ENCODE results near the gene VPS45.
A peak's percentile ranks its signal among the peaks of the same experiment; 100 is the strongest.
"Not testable (repeated sequence)": the region's sequence is repeated elsewhere in the genome, so short reads cannot be mapped to it uniquely, and the experiment has no call there.

VPS45 gene
- 57.0 to 58.4 reads per million in 2 donors for total RNA-seq

GRCh38 chr1:150067184-150068108 lies at the start of gene VPS45:
Gene VPS45 (plus strand): TSS chr1:150067776. CDS start chr1:150067858, 82 bp downstream.
- DNase-seq, result peak; percentile 47

- DNase-seq, result no peak
These were observed 49.4 kb upstream of the VPS45 start for GRCh38 chr1:150018165-150018564.

- DNase-seq, result no peak
These were observed 46.9 kb upstream of the VPS45 start for GRCh38 chr1:150020711-150021110.

- DNase-seq, result no peak
These were observed 46.3 kb upstream of the VPS45 start for GRCh38 chr1:150021191-150021694.

GRCh38 chr1:150022357-150022756 lies 45.2 kb upstream of the VPS45 start:
- no peak for DNase-seq

- no peak for DNase-seq
These were observed 43.4 kb upstream of the VPS45 start for GRCh38 chr1:150024156-150024555.

GRCh38 chr1:150028322-150028721 lies 39.3 kb upstream of the VPS45 start:
- no peak for DNase-seq

GRCh38 chr1:150034336-150034735 lies 33.2 kb upstream of the VPS45 start:
- no peak for DNase-seq

GRCh38 chr1:150049926-150050325 lies 17.6 kb upstream of the VPS45 start:
- no peak for DNase-seq

- no peak for DNase-seq
These were observed 16.5 kb upstream of the VPS45 start for GRCh38 chr1:150051089-150051373.

GRCh38 chr1:150051905-150052412 lies 15.6 kb upstream of the VPS45 start:
- not testable (repeated sequence) for DNase-seq

GRCh38 chr1:150053926-150054325 lies 13.7 kb upstream of the VPS45 start:
- DNase-seq, result no peak

- DNase-seq, result not testable (repeated sequence)
These were observed 12.1 kb upstream of the VPS45 start for GRCh38 chr1:150055507-150055906.

GRCh38 chr1:150056407-150056806 lies 11.2 kb upstream of the VPS45 start:
- no peak for DNase-seq

GRCh38 chr1:150060260-150060659 lies 7.3 kb upstream of the VPS45 start:
- no peak for DNase-seq

- no peak for DNase-seq
These were observed 5.9 kb upstream of the VPS45 start for GRCh38 chr1:150061632-150062101.

GRCh38 chr1:150062113-150062512 lies 5.5 kb upstream of the VPS45 start:
- no peak for DNase-seq

- no peak for DNase-seq
These were observed 2.2 kb upstream of the VPS45 start for GRCh38 chr1:150065184-150065871.

- DNase-seq, result no peak
These were observed 1.2 kb upstream of the VPS45 start for GRCh38 chr1:150066328-150066727.

- no peak for DNase-seq
These were observed 765 bp upstream of the VPS45 start for GRCh38 chr1:150066838-150067183.

- no peak for DNase-seq
These were observed 496 bp downstream of the VPS45 start for GRCh38 chr1:150068109-150068435.

- DNase-seq, result no peak
These were observed 2.3 kb downstream of the VPS45 start for GRCh38 chr1:150069923-150070322.

- DNase-seq, result no peak
These were observed 5.4 kb downstream of the VPS45 start for GRCh38 chr1:150072959-150073358.

- no peak for DNase-seq
These were observed 5.9 kb downstream of the VPS45 start for GRCh38 chr1:150073516-150073915.

Data from activated gamma-delta T cell (primary cell).